K562 (cell line): ENCODE data around the gene USP31. TPM values are rescaled to one million over a fixed set of nuclear protein-coding genes. Genes with fewer than 3 reads are reported as not detected.

Experiments used
- ATAC-seq: fragments of 200-7000 bp; cut with Tn5 transposase; 3 replicates; pipeline ENCODE4 v1.9.1; 2020; ENCODE audit warnings: moderate library complexity
- BruUV-seq: library from RNA; stranded (reverse); fragments of 400-500 nt; replicated peaks from 2 replicates; lab custom pipeline; 2021; lab: Mats Ljungman, UMichigan
- CTCF ChIA-PET: fragments of 300-600 bp; formaldehyde crosslinking; extraction: SDS; loops from one replicate; lab custom pipeline; 2021; ENCODE audit warnings: low intra/inter-chr PET ratio; lab: Yijun Ruan, JAX
- POLR2A ChIA-PET: fragments of 300-600, 350-650 bp; sonication (Branson Sonifier 250); formaldehyde crosslinking; extraction: SDS; loops from one replicate; lab custom pipeline; 2021; ENCODE audit warnings: antibody characterized with exemption, inconsistent platforms; lab: Yijun Ruan, JAX
- DNase-seq, 4 experiments: peaks; one replicate each; pipeline versions ENCODE4 v3.0.0 to v3.0.0-alpha.2; 2011 to 2018; ENCODE audit warnings: low spot score in 3 of 4, mixed read lengths in 3 of 4; ENCODE audit errors: extremely low read depth in 1 of 4
- FAIRE-seq: peaks from 2 replicates; lab custom pipeline; 2011; peaks lifted over from hg19 to GRCh38; lab: Jason Lieb, UNC
- H2AFZ ChIP-seq: 2 replicates; pipeline ENCODE4 v1.6.0; 2011; ENCODE audit warnings: low read depth, low read length, control low read depth, inconsistent platforms
- H3K27ac ChIP-seq: fragments of 200-600 bp; 3 replicates; pipeline ENCODE4 v1.8.0; 2011; ENCODE audit warnings: low read depth, mild to moderate bottlenecking, control low read depth, inconsistent platforms, low read length, moderate library complexity, mixed read lengths; ENCODE audit errors: extremely low read depth
- H3K27me3 ChIP-seq, 2 experiments: fragments of 300-600 bp in 1 of 2; 2 replicates in 1 of 2; 3 replicates in 1 of 2; pipeline versions ENCODE4 v1.6.0 to v1.8.0; 2011; ENCODE audit warnings: inconsistent platforms in 2 of 2, low read length in 2 of 2, mild to moderate bottlenecking in 1 of 2, mixed read lengths in 1 of 2, moderate library complexity in 1 of 2; ENCODE audit not compliant: control insufficient read depth in 2 of 2, insufficient read depth in 2 of 2
- H3K36me3 ChIP-seq: fragments of 300-600 bp; 3 replicates; pipeline ENCODE4 v1.8.0; 2011; ENCODE audit warnings: mild to moderate bottlenecking, low read length, inconsistent platforms; ENCODE audit not compliant: control insufficient read depth, insufficient read depth
- H3K4me1 ChIP-seq, 2 experiments: fragments of 200-600 bp in 1 of 2; replicated peaks in 1 of 2; 2 replicates in 1 of 2; 3 replicates in 1 of 2; pipeline versions ENCODE4 v1.5.1 to v1.8.0; 2011; ENCODE audit warnings: inconsistent platforms in 2 of 2, low read length in 2 of 2, mild to moderate bottlenecking in 1 of 2, mixed read lengths in 1 of 2, moderate library complexity in 1 of 2; ENCODE audit not compliant: control insufficient read depth in 2 of 2, insufficient read depth in 2 of 2
- H3K4me2 ChIP-seq: 2 replicates; pipeline ENCODE4 v1.6.1; 2011; ENCODE audit warnings: low read length, control low read depth, inconsistent platforms, mixed read lengths; ENCODE audit not compliant: insufficient read depth
- H3K4me3 ChIP-seq: fragments of 200-600 bp; sonication (generic), shearing (Covaris generic); 2 replicates; pipeline ENCODE4 v1.5.1; 2016; ENCODE audit warnings: control low read depth, inconsistent platforms
- H3K79me2 ChIP-seq: fragments of 200-600 bp; 3 replicates; pipeline ENCODE4 v1.8.0; 2011; ENCODE audit warnings: low read length, inconsistent platforms; ENCODE audit not compliant: control insufficient read depth, insufficient read depth
- H3K9ac ChIP-seq, 2 experiments: 2 replicates each; pipeline versions ENCODE4 v1.6.0 to v1.6.1; 2011; ENCODE audit warnings: low read depth in 2 of 2, low read length in 2 of 2, control low read depth in 1 of 2, inconsistent platforms in 1 of 2, mild to moderate bottlenecking in 1 of 2, mixed read lengths in 1 of 2; ENCODE audit not compliant: insufficient read depth in 1 of 2
- H3K9me1 ChIP-seq: one replicate; pipeline ENCODE4 v1.6.0; 2011; ENCODE audit warnings: inconsistent platforms, mild to moderate bottlenecking, low read length, moderate library complexity; ENCODE audit not compliant: control insufficient read depth, insufficient read depth
- H3K9me3 ChIP-seq: replicated peaks from 2 replicates; pipeline ENCODE4 v1.5.1; 2011; ENCODE audit warnings: low read depth, low read length, inconsistent platforms; ENCODE audit not compliant: control insufficient read depth, insufficient read depth
- H4K20me1 ChIP-seq: replicated peaks from 2 replicates; pipeline ENCODE4 v1.6.1; 2011; ENCODE audit warnings: low read length, inconsistent platforms, mixed read lengths; ENCODE audit not compliant: control insufficient read depth, insufficient read depth
- ATF7 ChIP-seq: fragments of 450-650 bp; IDR thresholded peaks from 2 replicates; pipeline ENCODE4 v1.7.1; 2014; ENCODE audit warnings: mild to moderate bottlenecking, moderate library complexity
- C11orf30 ChIP-seq: fragments of 450-650 bp; IDR thresholded peaks from 2 replicates; pipeline ENCODE4 v1.6.1; 2016; ENCODE audit warnings: low read depth, mild to moderate bottlenecking
- CCAR2 ChIP-seq: fragments of 200-400 bp; formaldehyde crosslinking; IDR thresholded peaks from 2 replicates; pipeline ENCODE4 v1.6.1; 2017; ENCODE audit warnings: mild to moderate bottlenecking, low read depth, low read length
- GATA2 ChIP-seq: sonication (generic); formaldehyde crosslinking; IDR thresholded peaks from 2 replicates; pipeline ENCODE4 v1.4.0; 2020; ENCODE audit warnings: mild to moderate bottlenecking, missing genetic modification reagents
- HEY1 ChIP-seq: fragments of 250-450 bp; sonication (Bioruptor Pico); IDR thresholded peaks from 2 replicates; pipeline ENCODE4 v1.5.0; 2020; ENCODE audit warnings: mild to moderate bottlenecking, moderate library complexity, borderline replicate concordance
- HIVEP1 ChIP-seq: fragments of 250-450 bp; sonication (Bioruptor Pico); IDR thresholded peaks from 2 replicates; pipeline ENCODE4 v1.4.0; 2020; ENCODE audit warnings: mild to moderate bottlenecking
- KLF1 ChIP-seq: fragments of 450-650 bp; IDR thresholded peaks from 2 replicates; pipeline ENCODE4 v1.6.1; 2016; ENCODE audit warnings: missing genetic modification characterization, missing compliant biosample characterization
- L3MBTL2 ChIP-seq: fragments of 450-650 bp; IDR thresholded peaks from 2 replicates; pipeline ENCODE4 v1.6.1; 2016; ENCODE audit warnings: mild to moderate bottlenecking, moderate library complexity
- TAL1 ChIP-seq: fragments of 450-650 bp; IDR thresholded peaks from 2 replicates; pipeline ENCODE4 v1.6.1; 2016; ENCODE audit warnings: mild to moderate bottlenecking
- ZNF282 ChIP-seq: sonication (generic); formaldehyde crosslinking; IDR thresholded peaks from 2 replicates; pipeline ENCODE4 v1.8.1; 2023; ENCODE audit warnings: missing genetic modification reagents
- WGBS: fragments of 100-300 bp; shearing (Covaris generic); methylation state at CpG from one replicate; pipeline ENCODE4 v1.1.6; 2016; ENCODE audit warnings: low coverage, mixed read lengths; ENCODE audit not compliant: insufficient coverage; ENCODE audit errors: missing lambda C conversion rate; 5-methylcytosine and 5-hydroxymethylcytosine counted together
- in situ Hi-C: fragments of 300-500 bp; cut with MboI; formaldehyde crosslinking; loops from 4 replicates; pipeline ENCODE4 v1.15.0; 2018; ENCODE audit warnings: inconsistent platforms, mixed read lengths
- intact Hi-C: fragments of 100-400 bp; cut with micrococcal nuclease; formaldehyde crosslinking; loops from 2 replicates; pipeline ENCODE4 v1.14.2; 2022
- polyA plus RNA-seq, 8 experiments: library from polyadenylated mRNA; depleted of rRNA in 4 of 8; stranded (reverse) in 5 of 8; unstranded in 3 of 8; fragments of >200 nt; fragmentation: Nextera tagmentation in 2 of 8; fragmentation: Illumina TruSeq in 1 of 8; extraction: Ambion mirVana in 2 of 8; extraction: Trizol in 1 of 8; gene quantifications; 2 replicates each; pipeline versions ENCODE4 v1.2.1 to v1.2.3, GENCODE V29; 2011 to 2014; ENCODE audit warnings: inconsistent platforms in 1 of 8, missing spikeins in 1 of 8
- total RNA-seq, 7 experiments: library from RNA; depleted of rRNA in 6 of 7; stranded (reverse); fragments of >200 nt in 6 of 7; fragmentation: Illumina TruSeq in 2 of 7; extraction: Trizol in 2 of 7; gene quantifications; 2 replicates each; pipeline versions ENCODE4 v1.2.1 to v1.2.3, GENCODE V29; 2011 to 2021; ENCODE audit warnings: low replicate concordance in 1 of 7
- TF ChIP-seq, protein P1 (sequence below), 3 experiments: fragments of 200-800 bp in 1 of 3; sonication (Bioruptor generic) in 1 of 3; sonication (generic) in 1 of 3; formaldehyde crosslinking in 1 of 3; IDR thresholded peaks; 2 replicates each; pipeline versions ENCODE4 v1.6.1 to v1.8.0; 2016 to 2022; ENCODE audit warnings: mild to moderate bottlenecking in 2 of 3, missing compliant biosample characterization in 2 of 3, missing genetic modification characterization in 2 of 3, missing genetic modification reagents in 1 of 3

Gene USP31
- total and polyA plus RNA-seq, 9 of the 15 experiments (the other 6 are each of a cell fraction or from before 2014, with no cell fraction given) = 0.56 to 4.9 (median 2.9) TPM

DNA sequence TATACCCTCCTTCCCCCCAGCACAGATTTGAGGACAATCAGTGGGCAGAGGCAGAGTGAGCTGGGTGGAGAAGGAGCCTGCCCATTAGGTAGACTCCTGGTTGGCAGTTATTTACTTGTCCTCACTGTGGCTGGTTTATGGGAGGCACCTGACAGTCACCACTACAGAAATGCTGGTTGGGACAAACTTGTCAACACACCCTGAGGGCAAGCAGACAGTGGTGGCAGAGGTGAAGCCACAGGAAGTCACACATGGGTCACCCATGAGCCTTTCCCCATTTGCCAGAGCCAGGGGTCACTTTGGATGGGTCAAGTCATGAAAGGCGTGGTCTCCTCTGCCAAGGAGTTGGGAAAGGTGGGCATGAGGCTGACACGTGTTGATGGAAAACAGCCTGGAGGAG lies 39.7 kb upstream of the USP31 start:
- Histone ChIP-seq H3K4me3 (no peak overlapping the region), H3K27me3 (peaks cover 25 to 43% of the 10 kb centered on the region in 2 experiments; a peak in 4 of 5 replicates), H3K9me1 (no peaks in the 10 kb centered on the region), H3K36me3 (no peaks in the 10 kb centered on the region), H3K9ac (no peak overlapping the region), H3K4me1 (no peaks in the 10 kb centered on the region), H2AFZ (no peak overlapping the region), H4K20me1 (peaks cover 5% of the 10 kb centered on the region; the same call in 1 of the 2 replicates), H3K27ac (no peak overlapping the region), H3K9me3 (no peaks in the 10 kb centered on the region), H3K4me2 (no peak overlapping the region), H3K79me2 (no peaks in the 10 kb centered on the region)
- intact Hi-C loops (no loop called here), in situ Hi-C loops (loop anchor here (10.0 kb wide), 1 partner anchor 246 kb away; no protein-coding TSS in a partner anchor)
- no peak for FAIRE-seq
- BruUV-seq = no TSS peak
- no peak for DNase-seq
- ATAC-seq = no peak
- POLR2A ChIA-PET = no interaction called here
- TF ChIP-seq, protein P1, sequence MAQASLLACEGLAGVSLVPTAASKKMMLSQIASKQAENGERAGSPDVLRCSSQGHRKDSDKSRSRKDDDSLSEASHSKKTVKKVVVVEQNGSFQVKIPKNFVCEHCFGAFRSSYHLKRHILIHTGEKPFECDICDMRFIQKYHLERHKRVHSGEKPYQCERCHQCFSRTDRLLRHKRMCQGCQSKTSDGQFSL (CRISPR knock-in tag; IDR thresholded peaks at IDR 0.05) = no peak
- TF ChIP-seq, protein P1 (tag; IDR thresholded peaks at IDR 0.05) = no peak
- TF ChIP-seq CCAR2 = no peak
- no peak for TF ChIP-seq L3MBTL2
- CTCF ChIA-PET = no interaction called here
- 0% methylated on average over 2 of the region's 2 CpGs for WGBS

DNA sequence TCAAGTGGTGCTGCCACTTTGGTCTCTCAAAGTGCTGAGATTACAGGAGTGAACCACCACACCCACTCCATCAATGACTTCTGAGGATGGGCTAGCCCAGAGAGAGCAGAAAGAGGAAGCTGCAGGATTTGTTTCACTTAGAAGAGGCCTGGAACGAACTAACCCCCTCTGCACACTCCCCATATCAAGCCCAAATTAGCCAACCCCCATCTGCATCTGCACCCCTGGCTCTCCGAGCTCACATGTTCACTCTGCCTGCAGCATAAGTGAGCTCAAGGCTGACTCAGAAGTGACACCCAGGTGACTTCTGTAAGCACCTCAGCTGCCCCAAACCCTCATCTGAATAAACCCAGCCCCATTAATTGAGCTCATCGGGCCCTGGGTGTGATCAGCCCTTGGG lies 38.1 kb upstream of the USP31 start:
- no TSS peak for BruUV-seq
- H3K27ac ChIP-seq = no peak overlapping the region
- no peak overlapping the region for H3K9ac ChIP-seq
- DNase-seq (no peak), FAIRE-seq (no peak), ATAC-seq (no peak)
- no peaks in the 10 kb centered on the region for H3K9me1 ChIP-seq
- H3K36me3 ChIP-seq = no peaks in the 10 kb centered on the region
- no peak overlapping the region for H3K4me3 ChIP-seq
- ChIA-PET CTCF (interaction anchor here (0.6 kb wide), 1 partner anchor 249 kb away, joined by 3 read pairs; no protein-coding TSS in a partner anchor), POLR2A (interaction anchor here (1.7 kb wide), 1 partner anchor 18 kb away, joined by 3 read pairs; no protein-coding TSS in a partner anchor)
- H3K9me3 ChIP-seq = no peaks in the 10 kb centered on the region
- in situ Hi-C loops (loop anchor here (10.0 kb wide), 1 partner anchor 247 kb away; no protein-coding TSS in a partner anchor), intact Hi-C loops (no loop called here)
- no peaks in the 10 kb centered on the region for H3K79me2 ChIP-seq
- H3K4me2 ChIP-seq = no peak overlapping the region
- peaks cover 8% of the 10 kb centered on the region; the same call in 1 of the 2 replicates for H4K20me1 ChIP-seq
- H3K4me1 ChIP-seq = peaks cover 0 to 9% of the 10 kb centered on the region in 2 experiments; a peak in 2 of 5 replicates
- WGBS = 0% methylated on average over 3 of the region's 3 CpGs
- H3K27me3 ChIP-seq = peaks cover 25 to 46% of the 10 kb centered on the region in 2 experiments; a peak in 4 of 5 replicates
- H2AFZ ChIP-seq = no peak overlapping the region
- TF ChIP-seq C11orf30 (no peak), KLF1 (tag) (no peak), HIVEP1 (CRISPR knock-in tag) (no peak), HEY1 (CRISPR knock-in tag) (no peak), ATF7 (no peak), ZNF282 (no peak), GATA2 (CRISPR knock-in tag) (no peak), TAL1 (no peak)
